GM21381 (cell line): ENCODE results near the gene RHOB.
"Not testable (repeated sequence)": the region's sequence is repeated elsewhere in the genome, so short reads cannot be mapped to it uniquely, and the experiment has no call there.

Source experiments
- ATAC-seq: cut with Tn5 transposase; IDR thresholded peaks from one replicate; pipeline ENCODE4 v1.9.1; 2021; ENCODE audit warnings: mild to moderate bottlenecking, moderate library complexity; ENCODE audit not compliant: unreplicated experiment

The RHOB gene

DNA sequence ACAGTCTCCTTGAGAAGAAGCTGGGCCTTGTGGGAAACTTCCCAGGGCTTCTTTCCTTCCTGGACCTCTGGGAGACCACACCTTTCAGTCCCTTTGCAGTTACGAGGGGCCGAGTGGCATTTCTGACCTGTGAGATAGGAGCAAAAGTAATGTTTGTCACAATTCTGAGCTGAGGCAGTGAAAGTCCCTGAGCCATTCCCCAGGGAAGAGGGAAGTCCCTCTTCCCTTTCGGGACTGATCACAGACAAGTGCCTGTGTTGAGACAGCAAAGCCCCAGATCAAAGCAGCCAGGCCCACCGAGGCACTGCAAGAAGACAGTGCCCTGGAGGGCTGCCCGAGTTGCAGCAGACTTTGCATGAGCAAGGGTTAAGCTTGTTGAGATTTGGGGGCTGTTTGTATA is 41.9 kb downstream of the RHOB start:
- no peak for ATAC-seq

DNA sequence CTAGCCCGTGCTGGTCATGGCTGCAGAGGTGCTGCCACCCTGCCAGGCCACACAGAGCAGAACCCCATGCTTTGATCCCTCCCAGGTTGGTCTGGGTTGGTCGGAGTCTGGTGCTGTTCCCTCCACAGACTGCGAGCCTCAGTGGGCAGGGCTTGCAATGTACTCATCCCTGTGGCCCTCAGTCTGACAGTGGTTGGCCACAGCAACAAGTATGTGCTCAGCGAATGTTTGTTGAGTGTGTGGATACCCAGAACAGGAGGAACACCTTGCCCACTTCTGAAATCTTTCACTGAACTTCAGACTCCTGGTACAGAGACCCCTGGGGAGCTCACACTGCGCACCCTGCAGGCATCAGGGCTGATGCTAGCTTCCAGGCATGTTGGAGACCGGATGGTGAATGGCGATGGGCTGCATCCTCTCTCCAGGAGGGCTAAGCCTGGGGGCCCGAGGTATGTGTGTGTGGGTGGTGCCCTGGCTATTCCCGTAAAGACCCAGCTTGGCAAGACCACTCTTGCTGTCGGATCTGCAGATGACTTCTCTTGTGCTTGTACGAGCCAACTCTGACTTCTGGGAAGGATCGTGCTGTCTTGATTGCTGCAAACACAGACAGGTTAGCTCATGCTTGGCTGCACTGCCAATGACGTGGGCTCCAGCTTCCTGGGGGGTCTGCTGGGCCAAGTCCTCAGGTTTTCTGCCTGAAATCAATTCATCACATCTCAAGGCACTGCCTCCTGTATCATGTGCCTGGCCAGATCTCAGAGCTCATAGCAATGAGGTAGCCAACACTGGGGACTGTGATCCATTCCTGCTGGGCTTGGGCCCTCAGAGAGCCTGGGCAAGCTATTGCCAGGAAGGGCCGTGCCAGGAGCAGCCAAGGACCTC is 43.7 kb downstream of the RHOB start:
- no peak for ATAC-seq

DNA sequence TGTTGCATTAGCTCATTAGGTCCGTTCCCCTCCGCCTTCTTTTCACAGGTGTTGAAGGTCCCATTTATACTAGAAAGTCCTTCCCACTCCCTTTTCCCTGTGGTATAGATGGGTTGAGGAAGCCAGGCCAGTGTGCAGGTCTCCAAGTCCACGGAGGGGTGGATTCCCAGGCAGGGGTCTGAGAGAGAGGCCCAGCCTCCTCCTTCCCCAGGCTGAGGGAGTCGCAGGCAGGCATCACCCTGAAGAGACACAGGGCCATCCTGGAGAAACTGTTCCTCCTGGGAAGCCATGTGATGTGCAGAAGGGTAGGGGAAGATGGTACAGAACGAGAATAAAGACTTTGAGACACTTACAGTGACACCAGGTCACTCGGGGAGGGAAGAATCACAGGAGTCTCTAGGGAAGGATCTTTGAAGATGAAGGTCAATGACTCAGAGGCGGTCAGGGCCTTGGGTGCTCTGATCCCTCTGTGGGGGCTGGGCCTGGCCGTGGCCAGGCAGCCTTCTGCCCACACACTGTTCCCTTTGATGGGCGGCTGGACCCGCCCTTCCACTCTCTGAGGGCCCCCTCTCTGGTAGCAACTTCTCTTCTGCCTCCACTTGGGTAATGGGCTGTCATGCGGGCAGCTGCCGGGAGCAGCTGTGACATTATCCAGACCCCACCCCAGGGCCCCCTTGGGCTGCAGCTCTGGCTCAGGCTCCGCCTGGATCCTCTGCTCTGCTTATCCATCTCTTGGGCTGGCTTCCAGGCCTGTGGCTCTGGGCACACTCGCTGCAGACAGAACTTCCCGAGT is 45.1 kb downstream of the RHOB start:
- ATAC-seq = no peak

DNA sequence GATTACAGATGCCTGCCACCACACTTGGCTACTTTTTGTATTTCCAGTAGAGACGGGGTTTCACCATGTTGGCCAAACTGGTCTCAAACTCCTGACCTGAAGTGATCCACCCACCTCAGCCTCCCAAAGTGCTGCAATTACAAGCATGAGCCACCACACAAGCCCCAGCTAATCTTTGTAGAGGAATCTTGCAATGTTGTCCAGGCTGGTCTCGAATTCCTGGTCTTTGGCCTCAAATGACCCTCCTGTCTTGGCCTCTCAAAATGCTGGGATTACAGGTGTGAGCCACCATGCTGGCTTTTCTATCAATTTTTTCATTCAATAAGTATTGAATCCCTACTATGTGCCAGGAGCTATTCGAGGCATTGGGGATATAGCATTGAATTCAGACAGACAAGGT is 46.2 kb downstream of the RHOB start:
- ATAC-seq = not testable (repeated sequence)

- ATAC-seq = no peak
Measured at GRCh38 chr2:20494241-20494640, 47.4 kb downstream of the RHOB start.

- ATAC-seq = no peak
Measured at GRCh38 chr2:20496076-20496872, 49.4 kb downstream of the RHOB start.

- no peak for ATAC-seq
Measured at GRCh38 chr2:20496942-20497341, 50.1 kb downstream of the RHOB start.
